K562 (cell line): Measurements from ENCODE around the gene WDR72. TPM values are rescaled to one million over a fixed set of nuclear protein-coding genes. Genes with fewer than 3 reads are reported as not detected.

ENCODE experiments used
- ATAC-seq: fragments of 200-7000 bp; cut with Tn5 transposase; 3 replicates; pipeline ENCODE4 v1.9.1; 2020; ENCODE audit warnings: moderate library complexity
- BruUV-seq: library from RNA; stranded (reverse); fragments of 400-500 nt; replicated peaks from 2 replicates; lab custom pipeline; 2021; lab: Mats Ljungman, UMichigan
- CTCF ChIA-PET: fragments of 300-600 bp; formaldehyde crosslinking; extraction: SDS; loops from one replicate; lab custom pipeline; 2021; ENCODE audit warnings: low intra/inter-chr PET ratio; lab: Yijun Ruan, JAX
- POLR2A ChIA-PET: fragments of 300-600, 350-650 bp; sonication (Branson Sonifier 250); formaldehyde crosslinking; extraction: SDS; loops from one replicate; lab custom pipeline; 2021; ENCODE audit warnings: antibody characterized with exemption, inconsistent platforms; lab: Yijun Ruan, JAX
- DNase-seq, 4 experiments: peaks; one replicate each; pipeline versions ENCODE4 v3.0.0 to v3.0.0-alpha.2; 2011 to 2018; ENCODE audit warnings: low spot score in 3 of 4, mixed read lengths in 3 of 4; ENCODE audit errors: extremely low read depth in 1 of 4
- FAIRE-seq: peaks from 2 replicates; lab custom pipeline; 2011; peaks lifted over from hg19 to GRCh38; lab: Jason Lieb, UNC
- H2AFZ ChIP-seq: 2 replicates; pipeline ENCODE4 v1.6.0; 2011; ENCODE audit warnings: low read depth, low read length, control low read depth, inconsistent platforms
- H3K27ac ChIP-seq: fragments of 200-600 bp; 3 replicates; pipeline ENCODE4 v1.8.0; 2011; ENCODE audit warnings: low read depth, mild to moderate bottlenecking, control low read depth, inconsistent platforms, low read length, moderate library complexity, mixed read lengths; ENCODE audit errors: extremely low read depth
- H3K27me3 ChIP-seq, 2 experiments: fragments of 300-600 bp in 1 of 2; 2 replicates in 1 of 2; 3 replicates in 1 of 2; pipeline versions ENCODE4 v1.6.0 to v1.8.0; 2011; ENCODE audit warnings: inconsistent platforms in 2 of 2, low read length in 2 of 2, mild to moderate bottlenecking in 1 of 2, mixed read lengths in 1 of 2, moderate library complexity in 1 of 2; ENCODE audit not compliant: control insufficient read depth in 2 of 2, insufficient read depth in 2 of 2
- H3K36me3 ChIP-seq: fragments of 300-600 bp; 3 replicates; pipeline ENCODE4 v1.8.0; 2011; ENCODE audit warnings: mild to moderate bottlenecking, low read length, inconsistent platforms; ENCODE audit not compliant: control insufficient read depth, insufficient read depth
- H3K4me1 ChIP-seq, 2 experiments: fragments of 200-600 bp in 1 of 2; replicated peaks in 1 of 2; 2 replicates in 1 of 2; 3 replicates in 1 of 2; pipeline versions ENCODE4 v1.5.1 to v1.8.0; 2011; ENCODE audit warnings: inconsistent platforms in 2 of 2, low read length in 2 of 2, mild to moderate bottlenecking in 1 of 2, mixed read lengths in 1 of 2, moderate library complexity in 1 of 2; ENCODE audit not compliant: control insufficient read depth in 2 of 2, insufficient read depth in 2 of 2
- H3K4me2 ChIP-seq: 2 replicates; pipeline ENCODE4 v1.6.1; 2011; ENCODE audit warnings: low read length, control low read depth, inconsistent platforms, mixed read lengths; ENCODE audit not compliant: insufficient read depth
- H3K4me3 ChIP-seq: fragments of 200-600 bp; sonication (generic), shearing (Covaris generic); 2 replicates; pipeline ENCODE4 v1.5.1; 2016; ENCODE audit warnings: control low read depth, inconsistent platforms
- H3K79me2 ChIP-seq: fragments of 200-600 bp; 3 replicates; pipeline ENCODE4 v1.8.0; 2011; ENCODE audit warnings: low read length, inconsistent platforms; ENCODE audit not compliant: control insufficient read depth, insufficient read depth
- H3K9ac ChIP-seq, 2 experiments: 2 replicates each; pipeline versions ENCODE4 v1.6.0 to v1.6.1; 2011; ENCODE audit warnings: low read depth in 2 of 2, low read length in 2 of 2, control low read depth in 1 of 2, inconsistent platforms in 1 of 2, mild to moderate bottlenecking in 1 of 2, mixed read lengths in 1 of 2; ENCODE audit not compliant: insufficient read depth in 1 of 2
- H3K9me1 ChIP-seq: one replicate; pipeline ENCODE4 v1.6.0; 2011; ENCODE audit warnings: inconsistent platforms, mild to moderate bottlenecking, low read length, moderate library complexity; ENCODE audit not compliant: control insufficient read depth, insufficient read depth
- H3K9me3 ChIP-seq: replicated peaks from 2 replicates; pipeline ENCODE4 v1.5.1; 2011; ENCODE audit warnings: low read depth, low read length, inconsistent platforms; ENCODE audit not compliant: control insufficient read depth, insufficient read depth
- H4K20me1 ChIP-seq: replicated peaks from 2 replicates; pipeline ENCODE4 v1.6.1; 2011; ENCODE audit warnings: low read length, inconsistent platforms, mixed read lengths; ENCODE audit not compliant: control insufficient read depth, insufficient read depth
- BRF1 ChIP-seq: IDR thresholded peaks from 3 replicates; pipeline ENCODE4 v1.6.1; 2011; ENCODE audit warnings: borderline replicate concordance, mild to moderate bottlenecking; ENCODE audit not compliant: insufficient read length; ENCODE audit errors: extremely low read depth
- ELF4 ChIP-seq: fragments of 450-650 bp; formaldehyde crosslinking; IDR thresholded peaks from 2 replicates; pipeline ENCODE4 v1.4.0; 2022; ENCODE audit warnings: missing genetic modification characterization
- NBN ChIP-seq: fragments of 450-650 bp; IDR thresholded peaks from 2 replicates; pipeline ENCODE4 v1.6.1; 2016; ENCODE audit warnings: low read depth, mild to moderate bottlenecking
- SFPQ ChIP-seq: fragments of 200-400 bp; formaldehyde crosslinking; IDR thresholded peaks from 2 replicates; pipeline ENCODE4 v1.6.1; 2017; ENCODE audit warnings: mild to moderate bottlenecking, low read depth, low read length, moderate library complexity
- TCF7 ChIP-seq: sonication (generic); IDR thresholded peaks from 2 replicates; pipeline ENCODE4 v1.6.1; 2016; ENCODE audit warnings: antibody characterized with exemption, borderline replicate concordance
- ZEB2 ChIP-seq: fragments of 450-650 bp; IDR thresholded peaks from 2 replicates; pipeline ENCODE4 v1.6.1; 2016
- ZNF124 ChIP-seq: sonication (generic); formaldehyde crosslinking; IDR thresholded peaks from 2 replicates; pipeline ENCODE4 v1.8.1; 2022; ENCODE audit warnings: missing genetic modification reagents
- ZNF282 ChIP-seq: sonication (generic); formaldehyde crosslinking; IDR thresholded peaks from 2 replicates; pipeline ENCODE4 v1.8.1; 2023; ENCODE audit warnings: missing genetic modification reagents
- WGBS: fragments of 100-300 bp; shearing (Covaris generic); methylation state at CpG from one replicate; pipeline ENCODE4 v1.1.6; 2016; ENCODE audit warnings: low coverage, mixed read lengths; ENCODE audit not compliant: insufficient coverage; ENCODE audit errors: missing lambda C conversion rate; 5-methylcytosine and 5-hydroxymethylcytosine counted together
- in situ Hi-C: fragments of 300-500 bp; cut with MboI; formaldehyde crosslinking; loops from 4 replicates; pipeline ENCODE4 v1.15.0; 2018; ENCODE audit warnings: inconsistent platforms, mixed read lengths
- intact Hi-C: fragments of 100-400 bp; cut with micrococcal nuclease; formaldehyde crosslinking; loops from 2 replicates; pipeline ENCODE4 v1.14.2; 2022
- polyA plus RNA-seq, 8 experiments: library from polyadenylated mRNA; depleted of rRNA in 4 of 8; stranded (reverse) in 5 of 8; unstranded in 3 of 8; fragments of >200 nt; fragmentation: Nextera tagmentation in 2 of 8; fragmentation: Illumina TruSeq in 1 of 8; extraction: Ambion mirVana in 2 of 8; extraction: Trizol in 1 of 8; gene quantifications; 2 replicates each; pipeline versions ENCODE4 v1.2.1 to v1.2.3, GENCODE V29; 2011 to 2014; ENCODE audit warnings: inconsistent platforms in 1 of 8, missing spikeins in 1 of 8
- total RNA-seq, 7 experiments: library from RNA; depleted of rRNA in 6 of 7; stranded (reverse); fragments of >200 nt in 6 of 7; fragmentation: Illumina TruSeq in 2 of 7; extraction: Trizol in 2 of 7; gene quantifications; 2 replicates each; pipeline versions ENCODE4 v1.2.1 to v1.2.3, GENCODE V29; 2011 to 2021; ENCODE audit warnings: low replicate concordance in 1 of 7

WDR72 gene
- total and polyA plus RNA-seq, 9 of the 15 experiments (the other 6 are each of a cell fraction or from before 2014, with no cell fraction given): 0.01 TPM; not detected in 8

DNA sequence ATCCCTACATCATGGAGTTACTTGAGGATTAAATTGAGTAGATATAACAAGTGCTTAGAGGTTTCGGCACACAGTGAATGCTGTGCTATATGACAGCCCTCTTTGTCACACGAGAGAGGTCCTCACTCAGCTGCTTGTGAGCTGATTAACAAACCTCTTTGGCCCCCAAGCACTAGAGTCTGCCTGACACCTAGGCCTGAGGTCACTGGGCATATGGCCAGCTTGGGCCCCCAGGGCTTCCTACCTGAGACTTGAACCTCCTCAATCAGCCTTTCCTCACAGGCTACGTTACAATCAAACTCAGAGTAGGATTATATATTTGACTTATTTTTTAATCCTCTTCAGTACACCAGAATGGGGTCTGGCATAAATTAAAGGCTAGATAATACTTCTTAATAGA lies 88.8 kb downstream of the WDR72 start:
- in situ Hi-C loops (no loop called here), intact Hi-C loops (no loop called here)
- ChIA-PET POLR2A (no interaction called here), CTCF (no interaction called here)
- Histone ChIP-seq H2AFZ (no peak overlapping the region), H3K27ac (no peak overlapping the region), H3K36me3 (no peaks in the 10 kb centered on the region), H3K9me1 (no peaks in the 10 kb centered on the region), H3K27me3 (no peaks in the 10 kb centered on the region), H3K4me3 (no peak overlapping the region), H4K20me1 (no peaks in the 10 kb centered on the region), H3K4me2 (no peak overlapping the region), H3K9me3 (no peaks in the 10 kb centered on the region), H3K79me2 (no peaks in the 10 kb centered on the region), H3K9ac (no peak overlapping the region), H3K4me1 (no peaks in the 10 kb centered on the region)
- FAIRE-seq (no peak), DNase-seq (no peak), ATAC-seq (no peak)
- 0% methylated on average over 3 of the region's 3 CpGs for WGBS
- TF ChIP-seq ZEB2: no peak
- no peak for TF ChIP-seq ELF4 (CRISPR knock-in tag)
- no peak for TF ChIP-seq TCF7
- TF ChIP-seq SFPQ: no peak
- no peak for TF ChIP-seq ZNF282 (CRISPR knock-in tag)
- TF ChIP-seq BRF1: no peak
- no peak for TF ChIP-seq ZNF124 (CRISPR knock-in tag)
- no peak for TF ChIP-seq NBN
- BruUV-seq: no TSS peak
